GM19452 (cell line): ENCODE data around the gene TEKT1.
"Not testable (repeated sequence)": the region's sequence is repeated elsewhere in the genome, so short reads cannot be mapped to it uniquely, and the experiment has no call there.

Experiments
- ATAC-seq: cut with Tn5 transposase; IDR thresholded peaks from one replicate; pipeline ENCODE4 v1.9.1; 2021; ENCODE audit not compliant: unreplicated experiment

Gene TEKT1

DNA sequence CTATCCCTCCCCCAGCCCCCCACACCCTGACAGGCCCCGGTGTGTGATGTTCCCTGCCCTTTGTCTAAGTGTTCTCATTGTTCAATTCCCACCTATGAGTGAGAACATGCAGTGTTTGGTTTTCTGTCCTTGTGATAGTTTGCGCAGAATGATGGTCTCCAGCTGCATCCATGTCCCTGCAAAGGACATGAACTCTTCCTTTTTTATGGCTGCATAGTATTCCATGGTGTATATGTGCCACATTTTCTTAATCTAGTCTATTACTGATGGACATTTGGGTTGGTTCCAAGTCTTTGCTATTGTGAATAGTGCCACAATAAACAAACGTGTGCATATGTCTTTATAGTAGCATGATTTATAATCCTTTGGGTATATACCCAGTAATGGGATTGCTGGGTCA is 15.2 kb downstream of the TEKT1 start:
- ATAC-seq = not testable (repeated sequence)

DNA sequence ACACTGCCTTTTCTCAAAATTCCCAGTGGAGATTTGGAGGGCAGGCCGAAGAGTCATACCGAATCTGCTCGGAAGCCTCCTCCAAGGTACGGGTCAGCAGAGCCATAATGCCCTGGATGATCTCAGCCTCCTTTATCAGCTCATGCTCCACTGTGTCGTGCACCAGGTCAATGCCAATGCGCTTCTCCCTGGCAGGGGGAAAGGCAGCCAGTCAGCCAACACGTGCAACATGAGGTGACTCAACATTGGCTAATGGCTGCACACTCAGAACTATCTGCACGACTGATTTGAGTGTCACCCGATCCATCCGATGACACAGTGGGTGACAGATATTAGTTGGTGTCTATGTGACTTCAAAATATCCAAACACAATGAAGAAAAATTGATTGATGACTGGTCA is 15.8 kb downstream of the TEKT1 start:
- ATAC-seq = no peak

DNA sequence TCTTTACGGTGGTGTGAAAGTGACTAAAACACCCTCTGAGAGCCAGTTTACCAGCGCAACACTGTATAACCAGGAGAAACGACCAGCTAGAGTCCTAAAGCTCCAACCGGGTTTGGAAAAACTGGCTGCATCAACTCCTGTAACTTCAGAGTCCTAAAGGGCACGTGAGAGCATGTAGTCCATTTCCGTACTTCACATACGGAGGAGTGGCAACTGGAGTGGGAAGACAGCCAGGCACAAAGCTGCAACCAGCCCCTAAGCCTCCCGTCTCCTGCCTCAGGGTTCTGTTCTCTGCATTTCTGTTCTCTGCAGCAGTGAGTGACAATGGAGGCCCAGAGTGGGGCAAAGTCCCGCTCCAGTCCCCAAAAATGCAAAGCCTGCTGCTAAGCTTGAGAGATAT is 19.2 kb downstream of the TEKT1 start:
- ATAC-seq = no peak

DNA sequence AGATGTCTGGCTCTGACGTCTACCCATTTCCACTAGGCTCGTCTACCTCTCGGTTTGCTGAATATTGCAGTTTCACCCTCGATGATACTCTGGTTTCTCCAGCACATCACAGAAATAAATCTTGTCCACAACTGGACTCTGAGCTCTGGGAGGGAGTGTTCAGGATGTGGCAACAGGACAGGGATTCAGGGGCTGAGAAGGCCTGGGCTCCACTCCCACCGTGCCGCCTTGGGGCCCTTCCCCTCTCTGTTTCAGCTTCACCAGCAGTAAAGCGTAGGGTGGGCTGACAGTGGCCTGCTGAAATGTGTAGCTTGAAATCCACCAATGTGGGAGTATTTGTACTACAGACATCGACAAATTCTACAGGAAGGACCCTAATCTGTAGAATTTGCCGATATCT is 20.0 kb downstream of the TEKT1 start:
- ATAC-seq = no peak

DNA sequence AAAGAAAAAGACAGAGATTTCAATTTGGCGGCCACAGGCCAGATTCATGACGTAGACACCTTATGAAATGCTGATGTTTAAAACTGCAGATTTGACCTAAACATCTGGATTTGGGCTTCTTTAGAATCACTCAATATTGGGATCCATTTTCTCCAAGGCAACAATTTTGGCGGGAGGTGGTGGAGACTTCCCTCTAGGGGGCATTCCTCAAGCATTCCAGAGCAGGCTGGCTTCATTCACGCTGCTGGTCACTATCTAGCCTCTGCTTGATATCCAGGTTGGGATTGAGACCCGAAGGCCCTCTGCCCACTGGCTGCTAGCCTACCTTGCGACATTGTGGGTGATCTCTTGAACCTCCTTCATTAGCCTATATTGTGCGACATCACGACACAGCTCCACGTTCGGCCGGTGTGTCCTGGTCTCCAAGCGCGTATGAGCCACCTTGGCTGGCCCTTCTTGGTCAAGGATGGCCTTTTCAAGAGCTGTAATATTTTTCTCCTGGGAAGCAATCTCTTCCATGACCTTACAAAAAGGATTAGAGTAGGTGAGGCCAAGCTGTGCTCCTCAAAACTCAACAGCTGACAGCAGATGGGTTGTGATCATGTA is 31.0 kb downstream of the TEKT1 start:
- no peak for ATAC-seq

DNA sequence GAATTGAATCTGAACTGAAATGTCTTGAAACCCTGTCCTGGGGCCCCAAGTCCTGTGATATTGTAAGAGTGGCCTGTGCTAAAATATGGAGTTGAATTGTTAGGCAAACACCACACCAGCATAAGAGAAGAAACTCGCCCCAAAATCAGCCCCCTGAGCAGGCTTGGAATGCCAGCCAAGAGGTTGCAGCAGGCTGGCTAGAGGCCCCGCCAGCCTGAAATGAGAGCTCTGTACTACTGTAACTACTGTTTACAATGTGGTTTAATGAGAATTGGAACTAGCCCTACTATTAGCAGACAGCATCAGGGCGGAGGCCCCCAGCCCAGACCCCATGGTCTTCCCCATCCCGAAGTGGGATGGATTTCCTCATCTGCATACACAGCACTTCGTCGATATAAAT is 31.8 kb downstream of the TEKT1 start:
- ATAC-seq = no peak

DNA sequence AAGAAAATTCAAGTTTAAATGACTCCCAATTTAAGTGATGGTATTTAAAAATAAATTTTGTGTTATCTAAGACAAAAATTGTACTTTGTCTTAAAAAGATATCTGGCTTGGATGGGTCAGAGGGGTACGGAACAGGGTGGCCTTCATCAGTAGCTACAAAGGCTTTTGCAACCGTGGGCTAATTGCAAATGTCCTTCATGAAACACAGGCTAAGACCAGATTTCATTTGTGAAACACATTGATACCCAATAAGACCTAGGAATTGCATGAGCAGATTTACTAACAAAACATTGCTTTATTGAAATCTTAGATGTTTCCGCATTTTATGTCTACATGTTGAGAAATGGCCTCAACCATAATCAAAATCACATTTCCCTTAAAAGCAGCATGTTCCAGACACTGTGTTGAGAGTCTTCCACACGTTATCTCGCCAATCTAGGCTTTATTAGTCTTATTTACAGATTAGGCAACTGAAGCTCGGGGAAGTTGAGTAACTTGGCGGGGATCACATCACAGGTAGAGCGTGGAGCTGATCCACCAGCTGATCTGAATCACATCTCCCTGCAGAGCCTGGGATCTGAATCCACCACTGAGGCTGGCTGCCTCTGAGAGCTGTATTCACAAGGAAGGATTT is 33.7 kb downstream of the TEKT1 start:
- ATAC-seq = no peak

DNA sequence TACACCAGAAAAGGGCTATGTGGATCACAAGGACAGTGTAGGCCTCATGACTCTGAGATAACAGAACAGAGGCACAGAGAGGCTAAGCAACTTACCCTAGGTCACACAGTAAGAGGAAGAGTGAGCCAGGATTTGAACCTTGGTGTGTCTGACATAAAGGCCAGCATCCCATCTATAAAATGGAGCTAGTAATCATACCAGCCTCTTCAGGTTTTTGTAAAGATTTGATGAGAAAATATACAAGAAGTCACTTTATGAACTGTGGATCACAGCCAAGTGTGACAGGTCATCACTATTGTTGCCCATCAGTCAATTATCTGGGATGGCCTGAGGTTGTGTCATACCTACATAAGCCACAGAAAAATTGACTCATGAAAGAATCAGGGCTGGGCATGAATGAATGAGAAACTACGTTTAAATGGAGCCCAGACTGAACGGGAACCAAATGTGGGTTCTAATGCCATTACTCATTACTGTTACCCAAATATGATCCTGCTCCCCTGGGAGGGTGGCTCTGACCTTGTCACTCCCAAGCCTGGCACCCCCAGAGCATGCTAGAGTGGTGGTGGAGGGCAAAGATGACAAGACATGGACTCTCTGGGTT is 34.5 kb downstream of the TEKT1 start:
- no peak for ATAC-seq

DNA sequence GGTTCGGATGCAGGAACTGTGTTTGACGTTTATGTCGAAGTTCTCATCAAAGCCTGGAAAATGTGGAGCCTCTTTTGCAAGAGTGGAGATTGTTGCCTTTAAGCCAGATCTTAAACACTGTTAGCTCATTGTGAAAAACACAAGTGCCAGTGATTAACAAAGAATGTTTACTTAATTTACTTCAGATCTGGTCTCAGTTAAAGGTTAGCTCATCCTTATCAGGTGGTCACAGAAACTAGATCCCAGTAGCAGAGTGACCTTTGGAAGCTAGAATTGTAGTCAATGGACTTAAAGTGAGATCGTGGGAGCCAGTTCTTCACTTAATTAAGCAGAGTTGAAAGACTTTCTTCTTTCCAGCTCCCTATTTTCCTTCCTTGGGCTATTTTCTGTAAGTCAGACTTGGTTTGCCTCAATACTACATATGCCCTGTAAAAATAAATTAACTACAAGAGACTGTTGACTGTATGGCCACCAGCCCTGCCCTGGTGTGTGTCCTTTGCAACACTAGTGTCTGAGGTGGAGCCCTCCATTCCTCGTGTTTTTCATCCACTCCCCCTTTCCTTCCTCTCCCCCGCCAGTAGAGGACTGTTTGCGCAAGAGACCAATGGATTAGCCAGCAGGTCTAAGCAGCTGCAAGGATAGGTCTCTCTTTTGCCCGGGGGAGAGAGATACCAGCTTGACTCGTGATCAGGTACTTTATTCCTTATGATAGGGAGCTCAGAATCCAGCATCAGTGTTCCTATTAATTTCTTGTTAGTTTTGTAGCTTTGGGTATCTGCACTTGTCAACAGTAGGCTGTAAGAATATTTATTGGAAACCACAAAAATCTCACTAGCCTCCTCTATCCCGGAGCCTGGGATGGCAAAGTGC is 35.3 kb downstream of the TEKT1 start:
- no peak for ATAC-seq

DNA sequence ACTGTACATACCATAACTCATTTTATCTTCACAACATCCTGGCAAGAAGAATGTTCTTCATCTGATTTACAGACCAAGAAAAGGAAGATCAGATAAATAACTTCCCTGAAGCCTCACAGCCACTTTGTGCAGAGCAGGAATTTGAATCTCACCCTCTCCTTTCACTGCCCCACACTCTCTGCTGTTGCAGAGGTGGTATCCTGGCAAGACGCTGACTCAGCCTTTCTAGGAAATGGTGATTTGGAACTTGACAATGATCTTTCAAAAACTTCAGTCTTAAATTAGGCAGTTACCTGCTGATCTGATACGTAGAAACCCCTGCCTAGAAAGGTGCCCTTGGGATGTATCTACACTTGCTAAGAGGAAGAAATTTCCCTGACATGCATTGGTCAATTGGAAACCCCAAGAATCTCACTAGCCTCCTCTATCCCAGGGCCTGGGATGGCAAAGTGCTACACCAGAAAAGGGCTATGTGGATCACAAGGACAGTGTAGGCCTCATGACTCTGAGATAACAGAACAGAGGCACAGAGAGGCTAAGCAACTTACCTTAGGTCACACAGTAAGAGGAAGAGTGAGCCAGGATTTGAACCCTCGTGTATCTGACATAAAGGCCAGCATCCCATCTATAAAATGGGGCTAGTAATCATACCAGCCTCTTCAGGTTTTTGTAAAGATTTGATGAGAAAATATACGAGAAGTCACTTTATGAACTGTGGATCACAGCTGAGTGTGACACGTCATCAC is 37.6 kb downstream of the TEKT1 start:
- no peak for ATAC-seq

DNA sequence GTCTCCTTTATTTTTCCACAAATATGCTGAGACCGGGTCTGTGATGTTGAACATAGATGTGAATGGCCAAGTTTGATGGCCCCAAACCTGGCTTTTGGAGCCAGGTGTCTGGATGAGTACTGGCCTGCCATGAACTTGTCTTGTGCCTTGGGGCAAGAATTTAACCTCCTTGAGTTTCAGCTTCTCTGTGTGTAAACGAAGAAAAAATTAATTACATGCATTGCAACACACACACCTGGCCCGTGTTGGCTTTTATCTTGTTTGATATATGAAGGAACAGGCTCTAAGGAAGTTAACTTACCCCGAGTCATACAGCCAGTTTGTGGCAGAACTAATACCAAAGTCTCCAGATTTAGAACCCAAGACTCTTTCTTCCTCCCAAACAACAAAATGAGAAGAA is 42.4 kb downstream of the TEKT1 start:
- ATAC-seq = no peak

DNA sequence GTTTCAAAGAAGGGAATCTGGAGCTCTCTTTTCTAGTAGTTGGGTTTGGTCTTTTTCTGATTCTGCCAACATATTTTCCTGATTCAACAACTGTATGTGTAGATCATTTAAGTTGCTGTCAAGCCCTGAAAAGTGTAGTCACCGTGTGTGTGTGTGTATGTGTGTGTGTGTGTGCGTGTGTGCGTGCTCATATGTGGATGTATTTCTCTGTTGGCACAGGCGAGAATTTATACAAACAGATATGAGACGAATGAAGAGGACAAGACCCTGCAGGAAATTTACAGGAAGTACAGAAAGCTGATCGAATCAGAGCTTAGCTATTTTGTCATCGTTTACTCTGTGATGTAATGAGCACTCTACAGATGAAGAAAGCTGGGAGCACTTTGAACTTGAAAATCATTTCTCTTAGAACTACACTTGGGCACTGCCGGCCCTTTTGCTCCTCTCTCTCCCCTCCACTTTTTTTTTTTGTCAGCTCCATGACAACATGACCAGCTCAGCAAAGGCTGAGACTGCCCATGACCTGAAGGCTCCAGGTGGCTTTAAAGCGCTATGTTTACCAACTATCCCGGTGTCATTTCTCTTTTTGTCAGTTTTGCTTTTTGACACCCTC is 44.3 kb downstream of the TEKT1 start:
- no peak for ATAC-seq

DNA sequence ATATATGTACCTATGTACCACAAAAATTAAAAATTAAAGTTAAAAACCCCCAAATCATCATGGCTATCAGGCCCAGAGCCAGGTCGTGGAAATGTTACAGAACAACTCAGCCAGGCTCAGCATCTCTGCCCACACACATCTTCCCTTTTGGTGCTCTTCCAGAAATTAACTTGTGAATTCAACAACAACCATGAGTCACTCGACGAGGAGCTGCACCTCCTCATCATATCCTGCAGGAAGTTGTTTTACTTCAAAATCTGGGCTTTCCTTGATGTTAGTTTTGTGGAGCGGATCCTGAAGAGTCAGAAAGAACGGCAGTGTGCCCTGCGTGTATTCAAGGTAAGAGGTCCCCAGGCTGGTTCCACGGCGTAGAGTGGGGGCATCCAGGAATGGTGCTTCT is 44.9 kb downstream of the TEKT1 start:
- ATAC-seq = no peak

DNA sequence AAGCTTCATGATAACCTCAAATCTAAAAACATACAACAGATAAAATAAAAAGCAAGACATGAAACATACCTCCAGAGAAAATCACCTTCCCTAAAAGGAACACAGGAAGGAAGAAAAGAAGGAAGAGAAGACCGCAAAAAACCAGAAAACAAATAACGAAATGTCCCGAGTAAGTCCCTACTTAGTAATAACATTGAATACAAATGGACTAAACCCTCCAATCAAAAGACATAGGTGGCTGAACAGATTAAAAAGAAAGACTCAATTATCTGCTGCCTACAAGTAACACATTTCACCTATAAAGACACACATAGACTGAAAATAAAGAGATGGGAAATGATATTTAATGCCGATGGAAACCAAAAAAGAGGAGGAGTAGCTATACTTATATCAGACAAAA is 49.3 kb downstream of the TEKT1 start:
- ATAC-seq = no peak

DNA sequence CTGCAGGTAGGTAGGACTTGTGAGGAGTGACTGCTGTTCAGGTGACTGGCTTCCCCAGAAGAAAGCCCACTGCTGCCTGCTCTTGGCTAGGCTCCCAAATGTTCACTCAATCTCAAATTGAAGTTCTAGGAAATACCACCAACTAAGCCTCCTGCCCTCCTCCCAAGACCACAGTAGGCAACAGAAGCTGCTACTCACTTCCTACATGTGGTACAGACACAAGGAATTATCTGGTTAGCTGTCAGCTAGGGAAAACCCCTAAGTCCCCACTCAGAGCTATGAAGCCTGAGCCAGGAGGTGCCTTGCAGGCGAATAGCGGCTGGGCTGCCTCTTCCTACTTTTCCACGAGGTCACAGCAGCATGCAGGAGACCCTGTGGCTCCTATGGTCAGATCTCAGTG is 50.6 kb downstream of the TEKT1 start:
- no peak for ATAC-seq

DNA sequence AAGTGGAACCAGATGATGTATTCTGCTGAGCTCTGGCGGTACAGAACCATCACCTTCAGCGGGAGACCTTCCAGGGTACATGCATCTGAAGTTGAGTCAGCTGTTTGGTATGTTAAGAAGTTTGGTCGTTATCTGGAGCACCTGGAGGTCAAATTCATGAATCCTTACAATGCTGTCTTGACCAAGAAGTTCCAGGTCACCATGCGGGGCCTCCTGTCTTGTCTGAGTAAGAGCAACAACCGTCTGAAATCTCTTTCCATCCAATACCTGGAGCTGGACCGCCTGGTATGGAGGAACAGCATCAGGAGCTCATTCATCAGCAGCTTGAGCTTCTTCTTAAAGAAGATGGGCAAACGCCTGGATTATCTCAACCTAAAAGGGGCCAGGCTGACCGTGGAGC is 51.5 kb downstream of the TEKT1 start:
- no peak for ATAC-seq

DNA sequence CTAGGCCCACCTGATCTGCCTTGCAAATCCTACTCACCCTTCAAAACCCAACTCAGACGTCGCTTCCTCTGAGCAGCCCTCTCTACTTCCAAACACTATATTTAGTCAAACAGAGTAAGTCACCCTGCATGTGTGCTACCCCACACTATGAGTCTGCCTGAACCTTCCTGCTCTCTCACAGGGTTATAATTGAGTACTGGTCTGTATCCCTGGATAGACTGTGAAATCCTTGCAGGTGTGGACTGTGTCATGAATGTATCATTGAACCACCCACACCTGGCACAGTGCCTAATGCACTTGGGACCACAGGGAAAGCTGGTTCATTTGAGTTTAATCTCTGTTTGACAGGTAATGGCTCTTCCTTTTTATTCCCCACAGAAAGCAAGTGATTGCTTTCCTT is 52.1 kb downstream of the TEKT1 start:
- no peak for ATAC-seq

DNA sequence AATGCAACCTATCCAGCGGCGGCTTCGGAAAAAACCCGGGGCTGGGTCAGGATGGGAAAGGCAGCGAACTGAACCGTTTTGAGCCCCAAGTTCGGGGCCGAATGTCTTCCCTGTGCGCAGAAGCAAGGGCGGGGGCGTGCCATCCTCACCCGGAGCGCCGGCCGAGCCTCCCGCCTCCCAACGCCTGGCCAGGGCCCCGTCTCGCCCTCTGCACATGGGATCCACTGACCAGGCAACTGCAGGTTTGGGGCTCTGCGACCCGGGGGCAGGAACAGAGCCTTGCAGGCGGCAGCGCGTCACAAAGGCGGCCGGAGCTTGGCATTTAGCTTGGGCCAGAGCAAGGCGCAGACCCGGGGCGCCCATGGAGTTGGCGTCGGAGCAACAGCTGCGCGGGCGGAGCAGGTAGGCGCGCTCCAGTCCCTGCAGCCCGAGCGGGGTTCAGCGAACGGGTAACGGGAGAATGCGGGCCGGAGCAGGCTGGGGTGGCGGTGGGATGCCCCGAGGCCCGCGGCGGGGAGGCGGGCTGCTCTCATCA is 55.6 kb downstream of the TEKT1 start, which contains the start of gene FBXO39:
TSS of gene FBXO39 (plus strand) at position 345 of the 535 bp plus-strand sequence. CDS start 3,654 bp downstream, outside the sequence.
- no peak for ATAC-seq

DNA sequence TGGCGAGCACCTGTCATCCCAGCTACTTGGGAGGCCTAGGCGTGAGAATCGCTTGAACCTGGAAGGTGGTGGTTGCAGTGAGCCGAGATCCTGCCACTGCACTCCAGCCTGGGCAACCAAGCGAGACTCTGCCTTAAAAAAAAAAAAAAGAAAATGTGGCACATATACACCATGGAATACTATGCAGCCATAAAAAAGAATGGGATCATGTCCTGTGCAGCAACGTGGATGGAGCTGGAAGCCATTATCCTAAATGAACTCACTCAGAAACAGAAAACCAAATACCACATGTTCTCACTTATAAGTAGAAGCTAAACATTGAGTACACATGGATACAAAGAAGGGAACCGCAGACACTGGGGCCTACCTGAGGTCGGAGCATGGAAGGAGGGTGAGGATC is 56.6 kb downstream of the TEKT1 start:
- ATAC-seq = not testable (repeated sequence)

DNA sequence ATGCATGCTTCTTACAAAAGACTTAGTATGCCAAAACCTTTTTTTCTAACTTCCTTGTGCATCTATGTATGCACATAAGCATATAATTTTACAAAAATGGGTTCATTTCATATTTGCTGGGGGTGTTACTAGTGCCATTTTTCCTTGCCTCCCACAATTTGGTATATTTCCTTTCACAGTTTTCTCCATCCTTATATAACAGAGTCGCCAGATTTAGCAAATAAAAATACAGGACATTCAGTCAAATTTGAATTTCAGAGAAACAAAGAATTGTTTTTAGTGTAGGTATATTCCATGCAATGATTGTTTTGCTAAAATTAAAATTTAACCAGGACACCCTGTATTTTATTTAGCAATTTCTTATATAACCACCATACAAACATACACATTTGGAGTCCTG is 59.5 kb downstream of the TEKT1 start:
- ATAC-seq = no peak
